ENCODE measurements around the gene CEP126. TPM values are rescaled to one million over a fixed set of nuclear protein-coding genes. Genes with fewer than 3 reads are reported as not detected.

CEP126 gene
- total and polyA plus RNA-seq, 8 donors: 0.47 to 9.6 (median 1.7) TPM

GRCh38 chr11:102014756-102015155 lies 99.9 kb downstream of the CEP126 start:
- WGBS, 2 donors: 85 to 87% methylated on average over 5 of the region's 5 CpGs
- ATAC-seq: no peak

DNA sequence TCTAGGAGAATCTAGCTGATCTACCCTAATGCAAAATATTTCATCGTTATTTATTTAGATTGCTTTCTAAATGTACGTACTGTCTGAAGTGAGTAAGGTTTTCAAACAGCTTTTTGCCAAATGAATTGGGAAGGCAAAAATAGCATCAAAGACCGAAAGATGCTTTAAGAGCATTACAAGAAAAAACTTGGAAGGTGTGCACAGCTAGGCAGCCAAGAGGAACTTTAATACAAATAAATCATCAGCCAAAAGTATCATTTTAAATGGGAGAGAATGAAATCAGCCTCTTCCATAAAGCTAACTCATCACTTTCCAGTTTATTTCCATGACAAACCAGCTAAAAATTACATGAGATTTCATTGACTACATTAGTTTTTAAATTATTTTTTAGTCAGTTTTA lies 102.2 kb downstream of the CEP126 start:
- Histone ChIP-seq H3K27me3 (no peaks in the 10 kb centered on the region), H3K4me3 (no peak overlapping the region), H3K27ac (no peak overlapping the region), H3K36me3 (no peaks in the 10 kb centered on the region), H3K9me3 (no peaks in the 10 kb centered on the region), H3K4me1 (no peaks in the 10 kb centered on the region)
- ATAC-seq (no peak), FAIRE-seq (no peak), DNase-seq (no peak)
- 71 to 83% methylated on average over 3 of the region's 3 CpGs for WGBS, 2 donors
- intact Hi-C loops (cut with DNase I): no loop called here
- no peak for TF ChIP-seq CTCF (IDR thresholded peaks at IDR 0.05)

More at GRCh38 chr11:102014756-102015155, 99.9 kb downstream of the CEP126 start:
- no peak for TF ChIP-seq CTCF (IDR thresholded peaks at IDR 0.05)
- Histone ChIP-seq H3K27ac (no peak overlapping the region), H3K4me3 (no peak overlapping the region), H3K27me3 (no peaks in the 10 kb centered on the region), H3K36me3 (no peaks in the 10 kb centered on the region), H3K4me1 (no peaks in the 10 kb centered on the region), H3K9me3 (no peaks in the 10 kb centered on the region)
- intact Hi-C loops (cut with DNase I): no loop called here
- FAIRE-seq: no peak
- DNase-seq: no peak

DNA sequence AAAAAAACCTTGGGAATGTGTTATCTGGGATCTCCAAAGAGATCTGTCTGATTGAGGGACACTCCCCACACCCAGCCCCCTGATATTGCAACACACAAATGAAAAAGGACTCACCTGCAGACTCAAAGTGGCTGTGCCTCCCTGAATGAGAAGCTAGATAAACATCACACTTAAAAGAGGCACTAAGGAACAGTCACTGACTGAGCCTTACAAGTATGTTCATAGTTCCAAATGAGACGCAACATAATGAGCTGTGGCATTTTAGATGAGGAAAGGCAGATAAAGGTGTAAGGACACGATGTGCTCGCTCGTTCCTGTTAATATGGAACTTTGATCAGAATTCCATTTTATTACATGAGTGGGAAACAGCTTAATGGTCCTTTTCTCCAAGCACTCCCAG lies 111.4 kb downstream of the CEP126 start:
- DNase-seq: no peak
- no peak for FAIRE-seq
- no peaks in the 10 kb centered on the region for H3K9me3 ChIP-seq
- H3K36me3 ChIP-seq: no peaks in the 10 kb centered on the region
- H3K4me3 ChIP-seq: no peak overlapping the region
- ATAC-seq: no peak
- no peaks in the 10 kb centered on the region for H3K27me3 ChIP-seq
- TF ChIP-seq CTCF (IDR thresholded peaks at IDR 0.05): no peak
- H3K27ac ChIP-seq: no peak overlapping the region
- intact Hi-C loops (cut with DNase I): no loop called here
- WGBS, 2 donors: 49 to 75% methylated on average over 4 of the region's 4 CpGs
- no peaks in the 10 kb centered on the region for H3K4me1 ChIP-seq

DNA sequence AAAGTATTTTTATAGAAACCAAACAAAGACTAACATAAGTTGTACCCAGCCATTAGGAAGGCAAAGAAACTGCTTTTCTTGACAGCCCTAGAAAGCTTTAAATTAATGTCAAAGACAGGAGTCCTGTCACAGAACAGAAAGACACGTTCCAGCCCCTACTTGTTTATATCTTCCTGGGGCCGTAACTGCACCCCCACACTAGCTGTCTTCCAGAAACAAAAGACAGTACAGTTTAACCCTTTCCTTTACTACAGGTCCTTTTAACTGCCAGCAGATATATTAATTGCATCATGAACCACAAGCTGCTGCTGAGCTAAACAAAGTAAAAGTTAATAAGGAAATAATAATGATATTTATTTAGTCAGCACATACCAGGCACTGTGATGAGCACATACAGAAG lies 112.1 kb downstream of the CEP126 start:
- Histone ChIP-seq H3K27ac (no peak overlapping the region), H3K4me3 (no peak overlapping the region), H3K4me1 (no peaks in the 10 kb centered on the region), H3K9me3 (no peaks in the 10 kb centered on the region), H3K27me3 (no peaks in the 10 kb centered on the region), H3K36me3 (no peaks in the 10 kb centered on the region)
- 21 to 26% methylated on average over 2 of the region's 2 CpGs for WGBS, 2 donors
- intact Hi-C loops (cut with DNase I): no loop called here
- DNase-seq (no peak), ATAC-seq (no peak), FAIRE-seq (no peak)
- TF ChIP-seq CTCF (IDR thresholded peaks at IDR 0.05): no peak

DNA sequence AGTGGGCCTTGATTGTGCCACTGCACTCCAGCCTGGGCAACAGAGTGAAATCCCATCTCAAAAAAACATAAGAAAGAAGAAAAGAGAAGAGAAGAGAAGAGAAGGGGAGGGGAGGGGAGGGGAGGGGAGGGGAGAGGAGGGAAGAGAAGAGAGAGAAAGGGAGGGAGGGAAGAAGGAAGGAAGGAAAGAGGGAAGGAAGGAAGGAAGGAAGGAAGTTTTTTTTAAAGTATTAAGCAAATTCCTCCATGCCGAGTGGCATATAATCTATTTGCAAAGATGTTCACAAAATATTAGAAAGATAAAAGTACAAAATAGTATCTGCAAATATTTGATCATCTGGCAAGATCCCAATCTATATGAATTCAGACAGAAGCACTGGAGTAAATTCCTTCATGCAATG lies 121.9 kb downstream of the CEP126 start:
- Histone ChIP-seq H3K4me1 (no peaks in the 10 kb centered on the region), H3K27me3 (no peaks in the 10 kb centered on the region), H3K36me3 (no peaks in the 10 kb centered on the region), H3K4me3 (no peak overlapping the region), H3K9me3 (no peaks in the 10 kb centered on the region), H3K27ac (no peak overlapping the region)
- intact Hi-C loops (cut with DNase I): no loop called here
- DNase-seq (no peak), FAIRE-seq (no peak), ATAC-seq (no peak)
- WGBS, 2 donors: 71 to 92% methylated on average over 1 of the region's 1 CpG
- TF ChIP-seq CTCF (IDR thresholded peaks at IDR 0.05): no peak
